Measurements from ENCODE around the gene SLC9A3.

Gene SLC9A3

DNA sequence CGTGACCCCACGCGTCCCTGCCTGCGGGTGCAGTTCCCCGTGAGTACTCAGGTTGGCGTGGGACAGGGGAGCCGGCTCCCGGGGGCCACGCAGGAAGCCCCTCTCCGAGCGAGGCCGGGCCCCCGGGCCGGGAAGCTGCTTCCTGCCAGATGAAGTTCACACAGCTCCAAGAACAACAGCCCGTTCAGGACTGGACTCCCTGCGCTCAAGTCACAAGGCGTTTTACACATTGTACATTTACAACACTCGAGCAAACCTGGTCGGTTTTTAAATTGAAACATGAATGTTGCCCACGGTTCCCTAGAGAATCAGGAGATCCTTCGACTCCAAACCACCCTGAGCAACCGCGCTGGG, 22.4 kb downstream of the SLC9A3 start:
- TF ChIP-seq, protein P1, sequence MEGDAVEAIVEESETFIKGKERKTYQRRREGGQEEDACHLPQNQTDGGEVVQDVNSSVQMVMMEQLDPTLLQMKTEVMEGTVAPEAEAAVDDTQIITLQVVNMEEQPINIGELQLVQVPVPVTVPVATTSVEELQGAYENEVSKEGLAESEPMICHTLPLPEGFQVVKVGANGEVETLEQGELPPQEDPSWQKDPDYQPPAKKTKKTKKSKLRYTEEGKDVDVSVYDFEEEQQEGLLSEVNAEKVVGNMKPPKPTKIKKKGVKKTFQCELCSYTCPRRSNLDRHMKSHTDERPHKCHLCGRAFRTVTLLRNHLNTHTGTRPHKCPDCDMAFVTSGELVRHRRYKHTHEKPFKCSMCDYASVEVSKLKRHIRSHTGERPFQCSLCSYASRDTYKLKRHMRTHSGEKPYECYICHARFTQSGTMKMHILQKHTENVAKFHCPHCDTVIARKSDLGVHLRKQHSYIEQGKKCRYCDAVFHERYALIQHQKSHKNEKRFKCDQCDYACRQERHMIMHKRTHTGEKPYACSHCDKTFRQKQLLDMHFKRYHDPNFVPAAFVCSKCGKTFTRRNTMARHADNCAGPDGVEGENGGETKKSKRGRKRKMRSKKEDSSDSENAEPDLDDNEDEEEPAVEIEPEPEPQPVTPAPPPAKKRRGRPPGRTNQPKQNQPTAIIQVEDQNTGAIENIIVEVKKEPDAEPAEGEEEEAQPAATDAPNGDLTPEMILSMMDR (IDR thresholded peaks at IDR 0.05; ENCODE audit: low read depth, low read length), result no peak
- DNase-seq (ENCODE audit: low read depth, low spot score), result no peak
- in situ Hi-C loops (cut with HindIII; ENCODE audit: low sequenced_read_pairs), result no loop called here
- H3K4me3 ChIP-seq (ENCODE audit: low read depth, low read length), result no peak overlapping the region

DNA sequence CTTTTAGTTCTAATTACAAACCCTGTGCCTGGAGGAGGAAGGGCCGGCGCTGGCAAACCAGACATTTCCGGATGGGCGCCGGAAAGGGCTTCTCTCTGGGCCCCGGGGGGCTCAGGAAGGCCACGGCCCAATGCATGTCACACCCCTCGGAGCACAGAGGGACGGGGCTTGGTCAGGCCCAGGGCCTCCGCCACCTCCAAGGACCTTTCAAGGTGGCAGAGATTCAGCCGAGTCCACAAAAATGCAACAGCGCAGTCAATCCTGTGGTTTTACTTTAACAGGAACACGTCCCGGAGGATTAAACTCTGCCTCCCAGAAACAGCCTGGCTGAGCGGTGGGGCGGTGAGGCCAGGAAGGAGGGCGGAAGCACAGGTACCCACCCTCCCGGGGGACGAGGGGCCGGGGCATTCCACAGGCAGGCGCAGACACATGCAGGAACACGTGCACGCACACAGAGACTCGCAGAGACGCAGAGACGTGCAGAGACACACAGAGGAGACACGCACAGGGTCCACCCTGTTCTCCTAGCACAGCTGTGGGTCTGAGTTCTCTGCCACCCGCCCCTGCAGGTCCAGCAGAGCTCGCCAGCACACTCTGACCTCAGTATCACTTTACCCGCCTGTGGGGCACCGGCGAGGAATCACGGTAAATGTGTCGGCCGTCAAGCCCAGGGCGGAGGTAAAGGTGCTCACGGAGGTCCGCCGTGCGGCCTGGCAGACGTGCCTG, 23.0 kb downstream of the SLC9A3 start:
- no peak overlapping the region for H3K4me3 ChIP-seq (ENCODE audit: low read depth, low read length)
- no peak for DNase-seq (ENCODE audit: low read depth, low spot score)
- in situ Hi-C loops (cut with HindIII; ENCODE audit: low sequenced_read_pairs), result no loop called here
- TF ChIP-seq, protein P1 (IDR thresholded peaks at IDR 0.05; ENCODE audit: low read depth, low read length), result no peak

DNA sequence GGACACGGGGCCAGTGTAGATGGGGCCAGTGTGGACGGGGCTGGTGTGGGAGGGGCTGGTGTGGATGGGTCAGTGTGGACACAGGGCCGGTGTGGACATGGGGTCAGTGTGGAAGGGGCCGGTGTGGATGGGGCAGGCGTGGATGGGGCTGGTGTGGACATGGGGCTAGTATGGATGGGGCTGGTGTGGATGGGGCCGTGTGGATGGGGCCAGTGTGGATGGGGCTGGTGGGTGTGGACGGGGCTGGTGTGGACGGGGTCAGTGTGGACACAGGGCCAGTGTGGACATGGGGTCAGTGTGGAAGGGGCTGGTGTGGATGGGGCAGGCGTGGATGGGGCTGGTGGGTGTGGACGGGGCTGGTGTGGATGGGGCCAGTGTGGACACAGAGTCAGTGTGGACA, 23.8 kb downstream of the SLC9A3 start:
- TF ChIP-seq, protein P1 (IDR thresholded peaks at IDR 0.05; ENCODE audit: low read depth, low read length), result no peak
- no peak for DNase-seq (ENCODE audit: low read depth, low spot score)
- no peak overlapping the region for H3K4me3 ChIP-seq (ENCODE audit: low read depth, low read length)
- in situ Hi-C loops (cut with HindIII; ENCODE audit: low sequenced_read_pairs), result no loop called here

DNA sequence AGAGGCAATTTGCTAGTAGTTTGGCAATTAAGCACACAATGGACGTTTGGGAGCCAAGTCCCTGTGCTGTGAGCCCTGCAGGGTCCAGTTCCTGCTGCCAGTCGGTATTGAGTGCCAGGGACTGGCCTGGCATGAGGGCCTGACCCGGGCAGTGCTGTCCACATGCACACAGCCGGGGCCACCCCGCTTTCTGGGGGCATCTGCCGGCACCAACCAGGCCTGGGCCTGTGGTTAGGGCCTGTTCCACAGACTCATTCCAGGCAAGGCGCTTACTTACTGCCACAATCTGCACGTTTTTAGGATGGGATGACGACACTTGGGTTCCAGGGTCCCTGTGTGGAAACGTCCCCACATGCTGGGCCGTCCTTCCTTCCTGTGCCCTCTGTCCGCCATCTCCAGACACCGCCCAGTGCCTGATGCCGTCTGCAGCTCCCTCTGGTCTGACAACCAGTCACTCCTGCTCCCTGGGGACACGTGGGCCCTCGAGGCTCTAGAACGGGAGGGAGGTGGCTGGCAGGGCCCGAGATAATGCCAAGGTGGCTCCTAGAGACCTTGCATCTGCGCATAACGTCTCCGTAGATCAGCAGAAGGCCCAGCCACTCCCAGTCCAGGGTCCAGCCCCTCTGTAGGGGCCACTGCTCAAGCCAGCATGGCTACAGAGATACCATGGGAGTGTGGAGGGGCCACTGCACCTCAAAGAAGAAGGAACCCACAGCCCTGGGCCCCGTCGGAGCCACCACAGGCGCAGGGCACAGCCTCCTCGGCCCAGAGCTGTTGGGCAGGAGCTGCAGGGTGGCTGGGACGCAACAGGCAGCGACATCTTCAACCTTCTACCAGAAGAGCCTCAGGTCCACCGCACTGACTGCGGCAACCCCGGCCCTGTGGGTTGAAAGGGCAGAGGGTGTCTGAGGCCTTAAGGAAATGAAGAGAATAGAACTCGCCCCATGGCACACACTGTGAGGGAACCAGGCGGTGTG, 24.7 kb downstream of the SLC9A3 start:
- TF ChIP-seq, protein P1 (IDR thresholded peaks at IDR 0.05; ENCODE audit: low read depth, low read length), result no peak
- no peak overlapping the region for H3K4me3 ChIP-seq (ENCODE audit: low read depth, low read length)
- in situ Hi-C loops (cut with HindIII; ENCODE audit: low sequenced_read_pairs), result no loop called here
- no peak for DNase-seq (ENCODE audit: low read depth, low spot score)

DNA sequence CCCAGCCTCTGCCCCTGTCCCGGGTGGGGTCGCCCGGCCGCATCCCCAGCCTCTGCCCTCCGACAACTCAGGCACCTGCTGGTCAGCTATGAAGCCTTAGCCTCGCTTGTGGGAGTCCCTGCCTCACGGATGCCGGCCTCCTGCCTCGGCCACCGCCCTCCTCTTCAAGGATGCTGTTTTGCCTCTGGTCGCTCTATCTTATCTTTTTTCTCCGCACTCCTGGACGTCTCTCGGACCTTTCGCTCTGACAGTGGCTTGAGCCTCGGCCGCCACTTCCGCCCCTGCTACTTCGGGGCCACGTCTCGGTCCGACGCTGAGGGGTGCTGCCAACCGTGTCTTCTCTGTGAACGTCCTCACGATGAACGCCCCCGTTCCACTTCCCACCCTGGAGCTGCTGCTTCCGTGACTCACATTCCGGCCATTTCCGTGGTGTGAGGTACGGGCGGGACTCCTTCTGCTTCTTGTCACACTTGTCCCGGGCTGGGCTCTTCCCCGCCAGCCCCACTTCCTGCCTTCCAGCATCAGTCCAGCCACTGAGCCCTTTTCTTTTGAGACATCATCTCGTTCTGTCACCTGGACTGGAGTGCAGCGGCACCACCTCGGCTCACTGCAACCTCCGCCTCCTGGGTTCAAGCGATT, 26.3 kb downstream of the SLC9A3 start:
- no peak for DNase-seq (ENCODE audit: low read depth, low spot score)
- TF ChIP-seq, protein P1 (IDR thresholded peaks at IDR 0.05; ENCODE audit: low read depth, low read length), result no peak
- no peak overlapping the region for H3K4me3 ChIP-seq (ENCODE audit: low read depth, low read length)
- in situ Hi-C loops (cut with HindIII; ENCODE audit: low sequenced_read_pairs), result no loop called here

DNA sequence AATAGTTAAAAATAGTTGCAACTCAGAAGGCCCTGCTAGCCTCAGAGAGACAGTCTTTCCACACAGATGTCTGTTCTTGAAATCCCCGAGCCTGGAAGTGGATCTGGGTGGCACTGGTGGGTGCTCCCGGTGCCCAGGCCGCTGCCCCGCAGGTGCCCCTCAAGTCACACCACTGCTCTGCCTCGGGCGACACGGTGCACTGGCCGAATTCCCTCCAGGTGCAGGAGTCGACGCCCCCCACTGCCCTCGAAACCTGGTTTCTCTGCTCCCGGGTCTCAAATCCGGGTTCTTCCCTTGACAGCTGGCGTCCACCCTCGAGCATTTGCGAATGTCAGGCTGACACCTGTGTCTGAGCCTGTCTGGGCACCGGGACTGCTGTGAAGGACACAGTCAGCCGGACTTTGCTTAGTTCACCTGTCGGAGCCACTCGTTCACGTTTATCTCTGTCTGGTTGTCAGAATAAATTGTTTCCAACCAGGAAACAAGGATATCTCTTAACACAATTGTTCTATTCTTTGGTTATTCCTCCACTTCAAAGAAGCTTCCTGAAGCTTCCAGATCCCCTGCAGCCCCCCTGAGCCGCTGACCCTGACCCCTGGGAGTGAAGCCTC, 27.1 kb downstream of the SLC9A3 start:
- in situ Hi-C loops (cut with HindIII; ENCODE audit: low sequenced_read_pairs), result no loop called here
- DNase-seq (ENCODE audit: low read depth, low spot score), result no peak
- TF ChIP-seq, protein P1 (IDR thresholded peaks at IDR 0.05; ENCODE audit: low read depth, low read length), result no peak
- no peak overlapping the region for H3K4me3 ChIP-seq (ENCODE audit: low read depth, low read length)
